ENCODE data around the gene NASP. TPM values are rescaled to one million over a fixed set of nuclear protein-coding genes. Genes with fewer than 3 reads are reported as not detected.

Gene NASP, protein sequence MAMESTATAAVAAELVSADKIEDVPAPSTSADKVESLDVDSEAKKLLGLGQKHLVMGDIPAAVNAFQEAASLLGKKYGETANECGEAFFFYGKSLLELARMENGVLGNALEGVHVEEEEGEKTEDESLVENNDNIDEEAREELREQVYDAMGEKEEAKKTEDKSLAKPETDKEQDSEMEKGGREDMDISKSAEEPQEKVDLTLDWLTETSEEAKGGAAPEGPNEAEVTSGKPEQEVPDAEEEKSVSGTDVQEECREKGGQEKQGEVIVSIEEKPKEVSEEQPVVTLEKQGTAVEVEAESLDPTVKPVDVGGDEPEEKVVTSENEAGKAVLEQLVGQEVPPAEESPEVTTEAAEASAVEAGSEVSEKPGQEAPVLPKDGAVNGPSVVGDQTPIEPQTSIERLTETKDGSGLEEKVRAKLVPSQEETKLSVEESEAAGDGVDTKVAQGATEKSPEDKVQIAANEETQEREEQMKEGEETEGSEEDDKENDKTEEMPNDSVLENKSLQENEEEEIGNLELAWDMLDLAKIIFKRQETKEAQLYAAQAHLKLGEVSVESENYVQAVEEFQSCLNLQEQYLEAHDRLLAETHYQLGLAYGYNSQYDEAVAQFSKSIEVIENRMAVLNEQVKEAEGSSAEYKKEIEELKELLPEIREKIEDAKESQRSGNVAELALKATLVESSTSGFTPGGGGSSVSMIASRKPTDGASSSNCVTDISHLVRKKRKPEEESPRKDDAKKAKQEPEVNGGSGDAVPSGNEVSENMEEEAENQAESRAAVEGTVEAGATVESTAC
- total RNA-seq (2014; rRNA removed; shearing (Covaris generic)): 365 and 437 TPM in 2 replicates

- peak; percentile 91 to 97 for DNase-seq
- H3K27me3 ChIP-seq: no peaks in the 10 kb centered on the region
- H3K4me1 ChIP-seq: peaks cover 5% of the 10 kb centered on the region; the same call in 1 of the 2 replicates
- H3K27ac ChIP-seq: peak within 1 kb of the TSS; percentile 97
- H3K36me3 ChIP-seq: peaks cover 16% of the 10 kb centered on the region
- peak within 1 kb of the TSS; percentile 100 for H3K4me3 ChIP-seq
- no peaks in the 10 kb centered on the region for H3K9me3 ChIP-seq (replicated peaks)
These were observed at the start of gene NASP for GRCh38 chr1:45583666-45584350. Gene NASP (plus strand): TSS chr1:45584041. CDS start chr1:45584147, 106 bp downstream.

DNA sequence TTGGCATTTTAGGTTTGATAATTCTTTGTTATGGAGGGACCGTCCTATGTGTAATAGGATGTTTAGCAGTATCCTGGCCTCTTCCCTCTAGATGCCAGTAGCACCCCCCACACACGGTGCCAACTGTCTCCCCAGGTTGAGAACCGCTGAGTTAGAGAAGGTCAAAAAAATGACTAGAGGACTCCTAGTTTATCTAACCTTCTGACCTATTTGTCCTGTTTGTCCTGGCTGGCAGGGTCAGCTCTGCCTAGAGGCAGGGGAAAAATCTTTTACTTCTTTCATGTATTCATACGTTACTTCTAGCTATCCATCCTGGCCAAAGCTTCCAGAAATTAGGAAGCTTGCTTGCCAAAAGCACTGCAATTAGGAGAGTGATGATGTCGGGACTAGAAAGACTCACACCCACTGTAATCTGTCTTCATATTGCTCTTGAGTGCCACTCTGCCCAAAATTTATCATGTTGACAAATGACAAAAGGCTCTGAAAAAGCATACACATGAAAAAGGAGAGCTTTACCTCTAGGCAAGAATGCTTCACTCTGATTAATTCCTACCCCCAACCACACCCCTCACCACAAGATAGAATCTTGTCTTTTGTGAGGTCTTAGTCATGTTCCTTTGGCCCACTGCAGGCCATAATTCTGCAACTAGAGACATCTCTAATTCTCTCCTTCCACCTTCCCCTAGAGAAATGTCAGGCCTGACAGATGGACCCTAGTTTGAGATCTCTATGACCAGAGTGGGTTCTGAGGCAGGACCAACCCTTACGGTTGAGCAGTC is 47.7 kb upstream of the NASP start:
- H3K4me3 ChIP-seq: no peak overlapping the region
- no peaks in the 10 kb centered on the region for H3K36me3 ChIP-seq
- H3K27me3 ChIP-seq: peaks cover 3% of the 10 kb centered on the region
- H3K27ac ChIP-seq: no peak overlapping the region
- no peak for DNase-seq
- H3K9me3 ChIP-seq (replicated peaks): no peaks in the 10 kb centered on the region
- H3K4me1 ChIP-seq: no peaks in the 10 kb centered on the region

- Histone ChIP-seq H3K4me1 (no peaks in the 10 kb centered on the region), H3K27me3 (peaks cover 3% of the 10 kb centered on the region), H3K4me3 (no peak overlapping the region), H3K27ac (no peak overlapping the region), H3K36me3 (no peaks in the 10 kb centered on the region), H3K9me3 (replicated peaks) (no peaks in the 10 kb centered on the region)
- DNase-seq: no peak
These were observed 47.0 kb upstream of the NASP start for GRCh38 chr1:45536886-45537285.

DNA sequence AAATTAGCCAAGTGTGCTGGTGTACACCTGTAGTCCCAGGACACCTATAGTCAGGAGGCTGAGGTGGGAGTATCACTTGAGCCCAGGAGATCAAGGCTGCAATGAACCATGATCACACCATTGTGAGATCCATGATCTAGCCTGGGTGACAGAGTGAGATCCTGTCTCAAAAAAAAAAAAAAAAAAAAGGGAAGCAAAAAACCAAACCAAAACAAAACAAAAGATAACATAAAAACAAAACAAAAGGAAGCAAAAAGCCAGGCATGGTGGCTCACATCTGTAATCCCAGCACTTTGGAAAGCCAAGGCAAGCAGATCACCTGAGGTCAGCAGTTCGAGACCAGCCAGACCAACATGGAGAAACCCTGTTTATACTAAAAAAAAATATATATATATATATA is 42.6 kb upstream of the NASP start:
- Histone ChIP-seq H3K27ac (no peak overlapping the region), H3K4me3 (no peak overlapping the region), H3K27me3 (peaks cover 3% of the 10 kb centered on the region), H3K4me1 (peaks cover 20% of the 10 kb centered on the region), H3K9me3 (replicated peaks) (no peaks in the 10 kb centered on the region), H3K36me3 (no peaks in the 10 kb centered on the region)
- DNase-seq: no peak

DNA sequence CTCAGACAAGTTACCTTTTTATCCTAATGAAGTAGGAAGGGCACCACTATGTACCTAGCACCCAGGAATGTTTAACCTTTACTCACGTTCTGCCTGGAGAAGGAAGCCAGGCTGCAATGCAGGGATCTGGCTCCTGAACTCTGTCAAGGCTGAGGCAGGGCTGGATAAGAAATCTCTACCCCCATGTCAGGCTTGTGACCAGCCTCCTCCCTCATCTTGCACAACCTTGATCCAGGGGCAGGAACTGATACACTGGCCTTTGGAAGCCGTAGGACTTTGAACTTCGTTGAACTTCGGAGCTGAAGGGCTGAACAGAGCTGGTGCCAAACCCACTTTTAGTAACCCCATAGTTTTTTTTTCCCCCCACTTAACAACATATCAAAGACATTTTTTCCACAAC is 41.2 kb upstream of the NASP start:
- Histone ChIP-seq H3K4me1 (peaks cover 24% of the 10 kb centered on the region), H3K4me3 (no peak overlapping the region), H3K27me3 (no peaks in the 10 kb centered on the region; the same call in 1 of the 2 replicates), H3K36me3 (no peaks in the 10 kb centered on the region), H3K9me3 (replicated peaks) (no peaks in the 10 kb centered on the region), H3K27ac (no peak overlapping the region)
- DNase-seq: no peak

GRCh38 chr1:45543581-45544417 is 40.0 kb upstream of the NASP start:
- H3K27me3 ChIP-seq: no peaks in the 10 kb centered on the region
- peak; percentile 58 to 71 for DNase-seq
- peak overlapping the region; percentile 16; the same call in 1 of the 2 replicates for H3K4me3 ChIP-seq
- no peaks in the 10 kb centered on the region for H3K36me3 ChIP-seq
- H3K27ac ChIP-seq: no peak overlapping the region
- peaks cover 24% of the 10 kb centered on the region for H3K4me1 ChIP-seq
- H3K9me3 ChIP-seq (replicated peaks): no peaks in the 10 kb centered on the region

DNA sequence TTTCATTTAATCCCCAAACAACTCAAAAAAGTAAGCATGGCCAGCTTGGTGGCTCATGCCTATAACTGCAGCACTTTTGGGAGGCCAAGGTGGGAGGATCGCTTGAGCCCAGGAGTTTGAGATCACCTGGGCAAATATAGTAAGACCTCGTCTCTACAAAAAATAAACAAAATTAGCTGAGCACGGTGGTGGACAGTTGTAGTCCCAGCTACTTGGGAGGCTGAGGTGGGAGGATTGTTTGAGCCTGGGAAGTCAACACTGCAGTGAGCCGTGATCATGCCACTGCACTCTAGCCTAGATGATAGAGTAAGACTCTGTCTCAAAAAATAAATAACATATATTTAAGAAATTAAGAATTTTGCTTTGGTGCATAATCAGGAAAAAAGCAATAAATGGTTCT is 39.3 kb upstream of the NASP start:
- H3K4me1 ChIP-seq: peaks cover 24% of the 10 kb centered on the region
- H3K27ac ChIP-seq: no peak overlapping the region
- H3K27me3 ChIP-seq: no peaks in the 10 kb centered on the region
- H3K9me3 ChIP-seq (replicated peaks): no peaks in the 10 kb centered on the region
- no peak overlapping the region for H3K4me3 ChIP-seq
- no peaks in the 10 kb centered on the region for H3K36me3 ChIP-seq
- no peak for DNase-seq

DNA sequence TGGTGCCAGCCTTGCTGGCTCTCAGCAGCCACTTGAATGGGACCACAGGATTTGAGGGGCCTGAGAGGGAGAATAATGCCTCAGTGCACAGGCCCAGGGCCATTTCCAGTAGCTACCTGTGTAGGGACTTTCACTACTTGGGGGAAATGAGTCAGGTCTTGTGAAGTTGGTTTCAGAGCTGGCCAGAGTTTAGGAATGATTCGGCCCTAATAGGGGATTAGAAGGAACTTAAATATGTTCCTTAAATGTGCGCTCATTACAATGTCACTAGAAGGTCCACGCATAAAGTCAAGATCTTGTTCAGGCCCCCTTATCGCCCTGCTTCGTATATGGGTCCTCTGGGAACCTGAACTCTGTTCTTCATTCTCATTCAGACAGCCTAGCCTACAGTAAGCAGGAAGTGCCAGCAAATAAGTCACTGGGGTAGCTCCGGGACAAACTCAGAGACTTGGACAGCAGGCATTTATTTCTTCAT is 38.8 kb upstream of the NASP start:
- Histone ChIP-seq H3K36me3 (no peaks in the 10 kb centered on the region), H3K4me3 (no peak overlapping the region), H3K27ac (no peak overlapping the region), H3K4me1 (peaks cover 24% of the 10 kb centered on the region), H3K9me3 (replicated peaks) (no peaks in the 10 kb centered on the region), H3K27me3 (no peaks in the 10 kb centered on the region)
- no peak for DNase-seq

DNA sequence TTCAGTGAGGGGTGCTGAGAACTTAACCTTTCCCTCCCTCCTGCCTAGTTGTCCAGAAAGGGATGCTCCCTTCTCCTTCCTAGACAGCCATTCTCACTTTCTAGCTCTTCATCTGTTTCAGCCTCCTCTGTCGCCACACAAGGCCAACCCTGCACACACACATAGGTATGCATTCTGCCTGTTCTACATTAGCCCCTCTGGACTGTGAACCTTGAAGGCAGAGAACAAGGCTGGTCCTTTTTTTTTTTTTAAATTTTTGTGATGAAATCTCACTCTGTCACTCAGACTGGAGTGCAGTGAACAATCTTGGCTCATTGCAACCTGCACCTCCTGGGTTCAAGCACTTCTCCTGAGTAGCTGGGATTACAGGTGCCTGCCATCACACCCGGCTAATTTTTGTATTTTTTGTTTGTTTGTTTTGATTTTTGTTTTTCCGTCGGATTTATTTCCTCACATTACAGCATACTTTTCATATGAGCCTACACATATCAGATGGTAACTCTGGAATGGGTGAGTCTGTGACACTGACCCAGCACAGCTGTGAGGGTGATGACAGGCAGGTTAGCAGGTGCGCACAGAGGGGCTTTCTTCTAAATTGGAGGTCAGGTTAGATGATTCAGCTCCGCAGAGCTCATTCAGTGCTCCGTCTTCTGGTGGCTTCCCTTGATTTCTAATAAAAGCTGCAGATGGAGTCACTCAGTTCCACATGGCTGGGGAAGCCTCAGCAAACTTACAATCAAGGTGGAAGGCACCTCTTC is 38.1 kb upstream of the NASP start:
- Histone ChIP-seq H3K4me1 (peaks cover 24% of the 10 kb centered on the region), H3K9me3 (replicated peaks) (no peaks in the 10 kb centered on the region), H3K36me3 (no peaks in the 10 kb centered on the region), H3K4me3 (no peak overlapping the region), H3K27ac (no peak overlapping the region), H3K27me3 (no peaks in the 10 kb centered on the region)
- DNase-seq: peak; percentile 58 to 63

DNA sequence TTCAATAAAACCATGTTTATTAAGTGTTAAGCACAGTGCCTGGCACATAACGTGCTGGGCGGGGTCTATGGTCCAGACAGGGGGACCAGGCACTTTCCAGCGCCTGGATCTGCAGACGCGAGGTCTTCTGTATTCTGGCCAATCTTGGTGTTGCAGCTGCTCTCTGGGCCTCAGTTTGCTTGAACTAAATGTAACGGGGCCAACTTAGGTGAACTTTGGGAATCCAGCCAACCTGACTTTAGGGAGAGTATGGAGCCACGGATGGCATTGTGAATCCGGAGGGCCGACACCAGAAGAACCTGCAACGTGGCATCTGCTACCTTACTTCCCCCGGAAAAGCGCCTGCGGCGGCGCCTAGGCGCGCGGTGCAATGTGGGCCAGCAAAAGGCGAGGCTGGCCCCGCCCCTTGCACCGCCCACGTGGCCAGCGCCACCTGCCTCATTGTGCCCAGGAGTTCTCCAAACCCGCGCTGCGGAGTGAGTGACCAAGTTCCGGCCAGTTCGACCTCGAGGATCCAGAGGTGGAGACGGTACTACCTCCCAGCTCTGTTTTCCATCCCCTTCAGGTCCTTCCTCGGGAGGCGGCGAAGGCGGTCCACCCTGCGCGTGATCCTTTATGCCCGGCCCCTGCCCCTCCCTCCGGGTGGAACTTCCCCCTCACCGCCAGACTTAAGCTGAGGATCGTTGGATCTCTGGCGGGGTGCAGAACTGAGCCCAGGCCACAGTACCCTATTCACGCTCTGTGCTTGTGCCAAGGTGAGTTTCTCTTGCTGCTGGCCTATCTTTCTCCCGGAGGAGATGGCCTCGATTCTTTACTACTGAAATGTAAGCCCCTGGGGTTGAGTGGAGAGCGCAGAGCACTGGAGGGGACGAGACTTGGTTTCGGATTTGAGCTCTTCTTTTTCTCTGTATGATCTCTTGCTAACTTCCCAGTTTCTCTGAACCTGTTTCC is 33.2 kb upstream of the NASP start, which contains the start of gene AKR1A1:
Gene AKR1A1 (plus strand): TSS at position 426 of the 951 bp plus-strand sequence. CDS start 10,969 bp downstream, outside the sequence.
- peak; percentile 92 to 94 for DNase-seq

DNA sequence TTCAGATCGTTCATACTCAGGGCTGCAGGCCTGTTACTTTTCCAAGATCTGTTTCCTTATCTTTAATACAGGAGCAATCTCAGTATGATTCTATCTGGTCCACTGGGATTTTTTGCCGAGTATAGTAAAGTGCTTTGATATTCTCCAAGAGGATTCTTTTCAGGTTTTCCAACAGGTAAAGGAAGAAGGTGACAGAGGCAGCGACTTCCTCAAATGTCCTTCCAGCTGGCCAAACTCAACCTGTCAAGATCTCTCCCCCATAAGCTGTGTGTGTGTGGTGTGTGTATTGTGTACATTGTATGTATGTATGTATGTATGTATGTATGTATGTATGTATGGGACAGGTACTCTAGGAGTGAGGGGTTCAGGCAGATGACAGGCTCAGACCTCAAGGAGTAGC is 32.2 kb upstream of the NASP start:
- Histone ChIP-seq H3K9me3 (replicated peaks) (no peaks in the 10 kb centered on the region), H3K27ac (no peak overlapping the region), H3K27me3 (no peaks in the 10 kb centered on the region), H3K36me3 (peaks cover 18% of the 10 kb centered on the region), H3K4me3 (peak overlapping the region; percentile 77), H3K4me1 (peaks cover under 1% of the 10 kb centered on the region; the same call in 1 of the 2 replicates)
- no peak for DNase-seq

More for the DNA sequence above, 33.2 kb upstream of the NASP start, which contains the start of gene AKR1A1:
- peaks cover 9% of the 10 kb centered on the region for H3K4me1 ChIP-seq
- peaks cover 9% of the 10 kb centered on the region for H3K36me3 ChIP-seq
- H3K27ac ChIP-seq: peak within 1 kb of the TSS; percentile 49
- no peaks in the 10 kb centered on the region for H3K9me3 ChIP-seq (replicated peaks)
- H3K4me3 ChIP-seq: peak within 1 kb of the TSS; percentile 77
- H3K27me3 ChIP-seq: no peaks in the 10 kb centered on the region

DNA sequence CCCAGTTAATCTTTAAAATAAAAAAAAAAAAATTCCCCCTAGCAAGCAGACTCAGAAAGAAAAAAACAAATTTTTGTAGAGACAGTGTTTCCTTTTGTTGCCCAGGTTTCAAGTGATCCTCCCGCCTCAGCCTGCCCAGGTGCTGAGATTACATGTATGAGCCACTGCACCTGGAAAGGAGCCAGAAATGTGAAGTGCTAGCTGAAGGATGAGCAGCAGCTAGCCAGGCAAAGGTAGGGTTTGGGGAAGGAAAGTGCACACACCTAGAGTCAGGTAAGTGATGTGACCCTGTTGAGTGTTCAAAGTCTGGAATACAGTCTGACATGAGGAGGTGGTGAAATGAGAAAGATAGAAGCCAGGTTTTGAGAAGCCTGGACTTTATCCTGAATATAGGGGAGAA is 31.5 kb upstream of the NASP start:
- H3K9me3 ChIP-seq (replicated peaks): no peaks in the 10 kb centered on the region
- no peak overlapping the region for H3K4me3 ChIP-seq
- peaks cover 18% of the 10 kb centered on the region for H3K36me3 ChIP-seq
- H3K27me3 ChIP-seq: no peaks in the 10 kb centered on the region
- H3K4me1 ChIP-seq: peaks cover 5% of the 10 kb centered on the region
- H3K27ac ChIP-seq: no peak overlapping the region
- DNase-seq: no peak
